Loucy (cell line): ENCODE data around the gene ERCC3.

Experiments used
- H2AFZ ChIP-seq: fragments of 200-600 bp; sonication (generic); 2 replicates; pipeline ENCODE4 v1.6.0; 2016; ENCODE audit warnings: antibody characterized with exemption, mild to moderate bottlenecking, low read length, moderate library complexity
- H3F3A ChIP-seq: fragments of 200-600 bp; 2 replicates; pipeline ENCODE4 v1.6.0; 2016; ENCODE audit warnings: antibody characterized with exemption, low read depth, mild to moderate bottlenecking
- H3K27me3 ChIP-seq: fragments of 200-600 bp; sonication (generic); 2 replicates; pipeline ENCODE4 v1.6.1; 2014; ENCODE audit warnings: low read length, mild to moderate bottlenecking; ENCODE audit not compliant: insufficient read depth, poor library complexity, severe bottlenecking
- H3K36me3 ChIP-seq: fragments of 200-600 bp; sonication (generic); 2 replicates; pipeline ENCODE4 v1.6.1; 2016; ENCODE audit warnings: low read length; ENCODE audit not compliant: insufficient read depth
- H3K4me1 ChIP-seq: fragments of 200-600 bp; sonication (generic); 2 replicates; pipeline ENCODE4 v1.5.1; 2014; ENCODE audit warnings: low read length, mild to moderate bottlenecking; ENCODE audit not compliant: insufficient read depth, poor library complexity, severe bottlenecking
- H3K4me2 ChIP-seq: fragments of 200-600 bp; sonication (generic); 2 replicates; pipeline ENCODE4 v1.6.0; 2014; ENCODE audit warnings: antibody characterized with exemption, low read length, low read depth, mild to moderate bottlenecking; ENCODE audit not compliant: poor library complexity, severe bottlenecking
- H3K4me3 ChIP-seq: fragments of 200-600 bp; sonication (generic); 2 replicates; pipeline ENCODE4 v1.5.1; 2014; ENCODE audit warnings: low read length, mild to moderate bottlenecking, mixed read lengths; ENCODE audit not compliant: poor library complexity, severe bottlenecking
- H3K79me2 ChIP-seq: fragments of 200-600 bp; sonication (generic); 2 replicates; pipeline ENCODE4 v1.6.1; 2014; ENCODE audit warnings: low read length; ENCODE audit not compliant: insufficient read depth
- H3K9ac ChIP-seq: fragments of 200-600 bp; sonication (generic); 2 replicates; pipeline ENCODE4 v1.6.0; 2014; ENCODE audit warnings: mild to moderate bottlenecking, low read depth, low read length, moderate library complexity; ENCODE audit not compliant: poor library complexity, severe bottlenecking
- H3K9me2 ChIP-seq: fragments of 200-600 bp; sonication (generic); replicated peaks from 2 replicates; pipeline ENCODE4 v1.6.1; 2016; ENCODE audit warnings: low read depth, low read length, mixed read lengths
- H3K9me3 ChIP-seq: fragments of 200-600 bp; sonication (generic); 2 replicates; pipeline ENCODE4 v1.6.1; 2014; ENCODE audit warnings: mild to moderate bottlenecking, antibody characterized with exemption, low read length, low read depth; ENCODE audit not compliant: insufficient read depth
- H4K20me1 ChIP-seq: fragments of 200-600 bp; sonication (generic); 2 replicates; pipeline ENCODE4 v1.6.0; 2014; ENCODE audit warnings: antibody characterized with exemption, low read length, mild to moderate bottlenecking; ENCODE audit not compliant: insufficient read depth, poor library complexity, severe bottlenecking
- EZH2phosphoT487 ChIP-seq: fragments of 200-600 bp; IDR thresholded peaks from 2 replicates; pipeline ENCODE4 v1.6.1; 2018; ENCODE audit warnings: antibody characterized with exemption, mild to moderate bottlenecking, moderate library complexity, borderline replicate concordance
- TF ChIP-seq, protein P1 (sequence below): fragments of 200-600 bp; sonication (generic); conservative IDR thresholded peaks from 2 replicates; pipeline ENCODE4 v1.5.1; 2014; ENCODE audit warnings: mild to moderate bottlenecking, antibody characterized with exemption, low read length

The ERCC3 gene

DNA sequence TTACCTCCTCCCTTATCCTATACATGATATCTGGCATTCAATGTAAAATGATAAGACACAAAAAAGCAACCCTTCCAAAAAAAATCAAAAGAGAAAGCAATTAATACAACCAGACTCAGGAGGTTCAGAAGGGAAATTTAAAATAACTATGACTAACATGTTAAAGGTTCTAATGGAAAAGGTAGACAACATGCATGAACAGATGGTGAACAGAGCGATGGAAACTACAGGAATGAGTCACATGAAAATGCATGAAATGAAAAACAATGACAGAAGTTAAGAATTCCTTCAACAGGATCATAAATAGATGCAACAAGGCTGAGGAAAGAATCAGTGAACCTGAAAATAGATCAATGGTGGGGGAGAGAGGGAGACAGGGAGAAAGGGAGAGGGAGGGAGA is 26.1 kb upstream of the ERCC3 start:
- Histone ChIP-seq H4K20me1 (no peaks in the 10 kb centered on the region), H3K36me3 (peaks cover 79% of the 10 kb centered on the region), H3K4me3 (no peak overlapping the region), H3K9ac (no peak overlapping the region), H3K9me2 (no peaks in the 10 kb centered on the region), H3K4me1 (no peaks in the 10 kb centered on the region), H3K9me3 (peaks cover 4% of the 10 kb centered on the region; the same call in 1 of the 2 replicates), H3K4me2 (no peak overlapping the region), H2AFZ (no peak overlapping the region), H3F3A (no peaks in the 10 kb centered on the region), H3K79me2 (no peaks in the 10 kb centered on the region), H3K27me3 (no peaks in the 10 kb centered on the region)
- TF ChIP-seq EZH2phosphoT487: no peak
- TF ChIP-seq, protein P1, sequence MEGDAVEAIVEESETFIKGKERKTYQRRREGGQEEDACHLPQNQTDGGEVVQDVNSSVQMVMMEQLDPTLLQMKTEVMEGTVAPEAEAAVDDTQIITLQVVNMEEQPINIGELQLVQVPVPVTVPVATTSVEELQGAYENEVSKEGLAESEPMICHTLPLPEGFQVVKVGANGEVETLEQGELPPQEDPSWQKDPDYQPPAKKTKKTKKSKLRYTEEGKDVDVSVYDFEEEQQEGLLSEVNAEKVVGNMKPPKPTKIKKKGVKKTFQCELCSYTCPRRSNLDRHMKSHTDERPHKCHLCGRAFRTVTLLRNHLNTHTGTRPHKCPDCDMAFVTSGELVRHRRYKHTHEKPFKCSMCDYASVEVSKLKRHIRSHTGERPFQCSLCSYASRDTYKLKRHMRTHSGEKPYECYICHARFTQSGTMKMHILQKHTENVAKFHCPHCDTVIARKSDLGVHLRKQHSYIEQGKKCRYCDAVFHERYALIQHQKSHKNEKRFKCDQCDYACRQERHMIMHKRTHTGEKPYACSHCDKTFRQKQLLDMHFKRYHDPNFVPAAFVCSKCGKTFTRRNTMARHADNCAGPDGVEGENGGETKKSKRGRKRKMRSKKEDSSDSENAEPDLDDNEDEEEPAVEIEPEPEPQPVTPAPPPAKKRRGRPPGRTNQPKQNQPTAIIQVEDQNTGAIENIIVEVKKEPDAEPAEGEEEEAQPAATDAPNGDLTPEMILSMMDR: no peak

DNA sequence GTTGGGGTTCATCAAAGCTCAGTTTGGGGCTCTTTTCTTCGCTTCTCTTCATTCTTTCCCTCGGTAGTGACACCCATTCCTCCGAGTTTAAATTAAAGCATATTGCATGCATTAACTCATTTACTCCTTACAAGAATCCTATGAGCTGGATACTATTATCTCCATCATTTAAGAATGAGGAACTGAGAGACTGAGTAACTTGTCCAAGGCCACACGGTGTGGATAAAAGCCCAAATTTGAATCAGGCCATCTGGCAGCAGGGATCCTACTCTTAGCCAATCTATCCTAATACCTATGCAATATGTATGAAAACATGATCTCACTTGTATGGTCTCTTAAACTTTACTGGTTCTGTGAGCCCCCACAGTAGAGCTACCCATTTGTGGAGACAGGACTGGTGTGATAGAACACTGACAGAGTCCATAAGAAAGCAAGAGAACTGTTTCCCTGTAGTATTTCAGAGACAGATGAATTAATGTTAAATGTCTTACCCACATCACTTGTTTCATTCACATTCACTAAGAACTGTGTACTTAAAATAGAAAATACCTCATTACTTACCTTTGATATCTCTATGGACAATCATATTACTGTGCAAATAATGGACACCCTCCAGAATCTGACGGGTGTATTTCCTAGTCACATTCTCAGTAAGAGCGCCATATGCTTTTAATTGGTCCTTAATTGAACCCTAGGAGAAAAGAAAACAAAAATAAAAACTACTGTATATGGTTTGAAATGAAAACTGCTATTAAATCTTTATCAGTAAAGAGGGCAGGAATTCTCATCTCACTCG is 20.4 kb upstream of the ERCC3 start:
- H3K4me2 ChIP-seq: no peak overlapping the region
- no peak for TF ChIP-seq EZH2phosphoT487
- TF ChIP-seq, protein P1: no peak
- H3K36me3 ChIP-seq: peaks cover 85% of the 10 kb centered on the region; the same call in 1 of the 2 replicates

GRCh38 chr2:127313406-127313805 is 19.5 kb upstream of the ERCC3 start:
- H2AFZ ChIP-seq: no peak overlapping the region
- peaks cover 86% of the 10 kb centered on the region; the same call in 1 of the 2 replicates for H3K36me3 ChIP-seq
- no peaks in the 10 kb centered on the region for H4K20me1 ChIP-seq
- H3K27me3 ChIP-seq: no peaks in the 10 kb centered on the region
- H3K4me1 ChIP-seq: no peaks in the 10 kb centered on the region
- no peaks in the 10 kb centered on the region for H3K79me2 ChIP-seq
- H3K9me2 ChIP-seq: no peaks in the 10 kb centered on the region
- no peak for TF ChIP-seq EZH2phosphoT487
- TF ChIP-seq, protein P1: no peak
- no peaks in the 10 kb centered on the region for H3F3A ChIP-seq
- H3K4me2 ChIP-seq: no peak overlapping the region
- no peaks in the 10 kb centered on the region for H3K9me3 ChIP-seq
- H3K4me3 ChIP-seq: no peak overlapping the region
- no peak overlapping the region for H3K9ac ChIP-seq

More for the DNA sequence above, 20.4 kb upstream of the ERCC3 start:
- Histone ChIP-seq H3F3A (no peaks in the 10 kb centered on the region), H3K9me2 (no peaks in the 10 kb centered on the region), H3K9me3 (no peaks in the 10 kb centered on the region), H3K79me2 (no peaks in the 10 kb centered on the region), H3K4me3 (no peak overlapping the region), H4K20me1 (no peaks in the 10 kb centered on the region), H3K27me3 (no peaks in the 10 kb centered on the region), H3K9ac (no peak overlapping the region), H2AFZ (no peak overlapping the region), H3K4me1 (no peaks in the 10 kb centered on the region)
